ENCODE measurements around the gene TTC24. TPM values are rescaled to one million over a fixed set of nuclear protein-coding genes. Genes with fewer than 3 reads are reported as not detected.

TTC24 gene
- polyA plus RNA-seq, 1 donor from 2014 or later, result not detected

- Histone ChIP-seq H3F3A (ENCODE audit: insufficient read depth, low read length, poor library complexity, severe bottlenecking) (no peaks in the 10 kb centered on the region), H3K36me3 (ENCODE audit: insufficient read depth, low read length) (no peaks in the 10 kb centered on the region), H3K4me2 (ENCODE audit: low read length) (no peak overlapping the region), H4K20me1 (ENCODE audit: insufficient read depth) (no peaks in the 10 kb centered on the region), H3K4me3 (ENCODE audit: low read length) (no peak overlapping the region), H3K27me3 (ENCODE audit: insufficient read depth, low read depth, low read length) (peaks cover 22% of the 10 kb centered on the region), H3K9ac (ENCODE audit: low read length) (no peak overlapping the region), H3K27ac (ENCODE audit: low read length) (no peak overlapping the region), H3K9me3 (ENCODE audit: low read length) (no peaks in the 10 kb centered on the region), H3K9me2 (ENCODE audit: insufficient read depth, low read length) (no peaks in the 10 kb centered on the region), H3K79me2 (replicated peaks; ENCODE audit: insufficient read depth, low read length) (no peaks in the 10 kb centered on the region), H2AFZ (ENCODE audit: low read depth, low read length) (no peak overlapping the region)
- no peak for TF ChIP-seq POLR2AphosphoS5 (IDR thresholded peaks at IDR 0.05)
- no peak for TF ChIP-seq CTCF (IDR thresholded peaks at IDR 0.05; ENCODE audit: poor library complexity, severe bottlenecking)
- TF ChIP-seq TAF1 (IDR thresholded peaks at IDR 0.05; ENCODE audit: low read depth), result no peak
- TF ChIP-seq SMC3 (conservative IDR thresholded peaks at IDR 0.05; ENCODE audit: poor library complexity), result no peak
- TF ChIP-seq RAD21 (conservative IDR thresholded peaks at IDR 0.05), result no peak
- no peak for TF ChIP-seq REST (IDR thresholded peaks at IDR 0.05; ENCODE audit: borderline replicate concordance)
- TF ChIP-seq MXI1 (conservative IDR thresholded peaks at IDR 0.05; ENCODE audit: poor library complexity, severe bottlenecking), result no peak
- no peak for TF ChIP-seq EP300 (conservative IDR thresholded peaks at IDR 0.05; ENCODE audit: poor library complexity, severe bottlenecking)
- no peak for TF ChIP-seq EZH2 (IDR thresholded peaks at IDR 0.05; ENCODE audit: borderline replicate concordance, insufficient read depth, low read length, poor library complexity, severe bottlenecking)
Measured at GRCh38 chr1:156615946-156616345, 36.4 kb downstream of the TTC24 start.

- H2AFZ ChIP-seq (ENCODE audit: low read depth, low read length), result no peak overlapping the region
- no peak overlapping the region for H3K9ac ChIP-seq (ENCODE audit: low read length)
- H3K27ac ChIP-seq (ENCODE audit: low read length), result no peak overlapping the region
- no peak overlapping the region for H3K4me2 ChIP-seq (ENCODE audit: low read length)
- H3K9me3 ChIP-seq (ENCODE audit: low read length), result no peaks in the 10 kb centered on the region
- no peaks in the 10 kb centered on the region for H3K79me2 ChIP-seq (replicated peaks; ENCODE audit: insufficient read depth, low read length)
- no peaks in the 10 kb centered on the region for H3K9me2 ChIP-seq (ENCODE audit: insufficient read depth, low read length)
- peaks cover 23% of the 10 kb centered on the region for H3K27me3 ChIP-seq (ENCODE audit: insufficient read depth, low read depth, low read length)
- H3K36me3 ChIP-seq (ENCODE audit: insufficient read depth, low read length), result no peaks in the 10 kb centered on the region
- no peak for TF ChIP-seq RAD21 (conservative IDR thresholded peaks at IDR 0.05)
- TF ChIP-seq POLR2AphosphoS5 (IDR thresholded peaks at IDR 0.05), result no peak
- TF ChIP-seq EP300 (conservative IDR thresholded peaks at IDR 0.05; ENCODE audit: poor library complexity, severe bottlenecking), result no peak
- TF ChIP-seq REST (IDR thresholded peaks at IDR 0.05; ENCODE audit: borderline replicate concordance), result no peak
- no peak for TF ChIP-seq EZH2 (IDR thresholded peaks at IDR 0.05; ENCODE audit: borderline replicate concordance, insufficient read depth, low read length, poor library complexity, severe bottlenecking)
- no peak for TF ChIP-seq CTCF (IDR thresholded peaks at IDR 0.05; ENCODE audit: poor library complexity, severe bottlenecking)
- no peak for TF ChIP-seq MXI1 (conservative IDR thresholded peaks at IDR 0.05; ENCODE audit: poor library complexity, severe bottlenecking)
- TF ChIP-seq SMC3 (conservative IDR thresholded peaks at IDR 0.05; ENCODE audit: poor library complexity), result no peak
- TF ChIP-seq TAF1 (IDR thresholded peaks at IDR 0.05; ENCODE audit: low read depth), result no peak
- H4K20me1 ChIP-seq (ENCODE audit: insufficient read depth), result no peaks in the 10 kb centered on the region
- no peaks in the 10 kb centered on the region for H3F3A ChIP-seq (ENCODE audit: insufficient read depth, low read length, poor library complexity, severe bottlenecking)
- H3K4me3 ChIP-seq (ENCODE audit: low read length), result no peak overlapping the region
Measured at GRCh38 chr1:156616463-156616862, 36.9 kb downstream of the TTC24 start.

Measured in neural cell (in vitro differentiated cells).